GM18868 (cell line): Measurements from ENCODE around the gene THSD7A.

ENCODE experiments used
- ATAC-seq: cut with Tn5 transposase; IDR thresholded peaks from one replicate; pipeline ENCODE4 v1.9.1; 2021; ENCODE audit warnings: mild to moderate bottlenecking, moderate library complexity; ENCODE audit not compliant: unreplicated experiment

Gene THSD7A

DNA sequence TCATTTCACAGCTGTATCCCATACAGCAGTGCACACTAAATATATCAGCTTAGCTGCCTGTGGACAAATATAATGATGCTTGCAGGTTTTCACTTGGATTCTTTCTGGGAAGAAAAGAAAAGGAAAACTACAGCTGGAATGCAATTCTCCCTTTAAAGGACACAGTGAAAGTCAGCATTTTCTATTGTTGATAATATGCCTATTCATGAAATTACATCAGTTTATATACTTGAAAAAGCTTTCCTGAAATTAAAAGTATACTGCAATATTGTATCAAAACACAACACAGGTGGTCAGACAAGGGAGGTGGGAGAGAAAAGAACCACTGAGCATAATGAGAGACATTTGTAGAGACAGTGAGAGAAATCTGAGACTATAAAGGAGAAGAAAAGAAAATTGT is 20.3 kb downstream of the THSD7A start:
- ATAC-seq = no peak

GRCh38 chr7:11810043-11810625 is 21.9 kb downstream of the THSD7A start:
- no peak for ATAC-seq

DNA sequence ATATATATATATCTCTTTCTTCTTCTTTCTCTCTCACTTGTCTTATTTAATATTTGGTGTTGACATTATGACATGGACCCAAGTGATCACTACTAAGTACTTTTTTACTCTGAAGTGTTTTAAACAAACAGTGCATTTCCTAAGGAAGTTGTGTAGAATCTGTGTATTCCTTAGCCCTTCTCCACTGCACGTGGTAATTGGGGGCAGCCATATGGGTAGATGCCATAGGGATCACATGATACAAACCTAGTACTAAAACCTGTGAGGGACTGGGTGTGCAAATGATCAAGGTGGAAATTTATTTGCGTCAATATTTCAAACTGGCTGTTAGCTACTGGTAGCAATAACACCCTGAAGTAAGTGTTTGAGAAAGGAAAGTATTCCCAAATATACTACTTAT is 25.0 kb downstream of the THSD7A start:
- ATAC-seq = no peak

GRCh38 chr7:11804621-11805020 is 27.4 kb downstream of the THSD7A start:
- ATAC-seq = no peak

DNA sequence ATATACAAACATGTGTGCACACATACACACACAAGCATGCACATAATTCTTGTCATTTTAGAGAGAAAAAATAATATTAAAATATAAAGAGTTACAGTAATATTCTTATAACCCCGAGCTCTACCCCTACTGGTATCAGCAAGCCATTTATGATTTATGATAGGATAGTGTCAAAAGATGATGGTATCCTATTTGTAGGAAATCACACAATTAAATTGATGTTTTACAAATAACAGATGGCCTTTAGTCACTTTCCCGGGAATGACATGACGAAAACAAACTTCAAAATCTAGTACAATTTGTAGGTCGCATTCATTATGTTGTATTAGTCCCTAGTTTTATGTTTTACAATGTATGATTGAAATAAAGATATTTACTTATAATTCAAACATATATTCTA is 36.8 kb downstream of the THSD7A start:
- ATAC-seq = no peak

GRCh38 chr7:11792166-11792565 is 39.8 kb downstream of the THSD7A start:
- ATAC-seq = no peak

GRCh38 chr7:11788568-11788967 is 43.4 kb downstream of the THSD7A start:
- ATAC-seq = no peak

DNA sequence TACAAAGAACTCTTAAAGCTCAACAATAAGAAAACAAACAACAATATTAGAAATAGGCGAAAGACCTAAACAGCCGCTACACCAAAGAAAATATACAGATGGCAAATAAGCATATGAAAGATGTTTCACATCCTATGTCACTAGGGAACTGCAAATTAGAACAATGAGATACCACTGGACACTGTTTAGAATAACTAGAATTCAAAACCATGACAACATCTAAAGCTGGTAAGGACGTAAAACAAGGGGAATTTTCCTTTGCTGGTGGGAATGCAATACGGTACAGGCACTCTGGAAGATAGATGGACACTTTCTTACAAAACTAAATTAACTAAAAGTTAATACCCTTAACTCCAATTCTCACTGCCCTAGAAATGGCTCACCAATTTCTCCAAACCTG is 44.5 kb downstream of the THSD7A start:
- ATAC-seq = no peak

DNA sequence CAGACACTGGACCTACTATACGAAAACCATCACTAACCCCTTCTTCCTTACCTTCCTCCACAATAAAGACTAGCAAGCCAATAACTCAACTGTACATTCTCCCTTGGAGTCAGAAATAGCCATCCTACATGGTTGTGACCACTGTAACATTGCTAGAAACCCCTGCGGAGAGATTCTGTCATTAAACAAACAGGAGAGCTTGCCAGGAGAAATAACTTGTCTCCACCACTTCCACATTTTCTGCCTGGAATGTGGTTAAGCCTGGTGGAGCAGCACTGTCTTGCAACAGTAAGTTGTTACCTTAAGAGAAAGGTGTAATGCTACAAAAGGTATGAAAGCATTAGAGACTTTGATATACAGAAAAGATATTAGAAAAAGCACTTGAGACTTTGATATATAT is 45.8 kb downstream of the THSD7A start:
- no peak for ATAC-seq

DNA sequence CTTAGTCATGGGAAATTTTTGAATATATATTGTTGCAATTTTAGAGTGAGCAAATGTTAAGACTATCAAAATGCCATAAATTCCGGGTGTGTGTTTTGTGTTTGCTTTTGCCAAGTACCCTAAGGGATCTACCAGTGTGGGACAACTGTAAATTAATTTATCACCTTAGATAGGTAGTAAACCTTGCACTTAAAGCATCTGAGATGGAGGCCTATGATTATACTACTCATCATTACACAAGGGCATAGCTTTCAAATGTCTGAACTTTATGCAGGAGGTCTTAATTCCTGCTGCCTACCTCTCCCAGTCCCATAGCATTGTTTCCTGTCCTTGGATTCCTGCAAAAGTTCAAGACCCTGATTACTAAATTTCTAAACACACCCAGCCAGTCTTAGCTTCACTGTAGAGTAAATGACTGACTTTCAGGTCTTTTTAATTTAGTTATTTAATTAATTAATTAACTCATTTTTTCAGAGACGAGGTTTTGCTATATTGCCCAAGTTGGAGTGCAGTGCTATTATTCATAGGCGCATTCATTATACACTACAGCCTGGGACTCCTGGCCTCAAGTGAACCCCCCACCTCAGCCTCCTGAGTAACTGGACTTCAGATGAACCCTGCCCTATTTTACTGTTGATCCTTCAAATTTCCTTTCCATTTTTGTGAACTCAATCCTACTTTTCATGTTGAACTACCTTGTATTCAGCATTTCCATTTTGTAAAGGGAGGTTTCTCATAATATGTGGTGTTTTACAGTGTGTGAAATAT is 47.0 kb downstream of the THSD7A start:
- no peak for ATAC-seq

GRCh38 chr7:11779864-11780674 is 51.9 kb downstream of the THSD7A start:
- no peak for ATAC-seq

- no peak for ATAC-seq
Observed at GRCh38 chr7:11776039-11776438, 56.0 kb downstream of the THSD7A start.

GRCh38 chr7:11775401-11775800 is 56.6 kb downstream of the THSD7A start:
- ATAC-seq = no peak

GRCh38 chr7:11768263-11768662 is 63.7 kb downstream of the THSD7A start:
- no peak for ATAC-seq

GRCh38 chr7:11767148-11767547 is 64.8 kb downstream of the THSD7A start:
- no peak for ATAC-seq

DNA sequence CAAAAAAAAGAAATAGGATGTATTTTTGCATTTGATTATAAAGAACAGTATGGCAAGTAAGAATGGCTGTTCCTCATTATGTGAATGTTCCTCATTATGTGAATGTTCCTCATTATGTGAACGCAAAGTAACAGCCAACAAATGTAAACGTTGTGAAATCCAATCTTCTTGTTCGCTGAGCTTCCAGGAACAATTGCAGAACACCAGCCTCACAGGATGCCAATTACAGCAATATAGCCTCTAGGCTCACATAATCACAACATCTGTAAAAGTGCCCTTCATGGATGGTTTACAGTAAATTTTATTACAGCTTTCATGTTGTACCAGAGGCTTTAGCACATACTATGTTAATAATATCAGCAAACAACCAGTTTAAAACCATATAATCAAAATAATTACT is 71.6 kb downstream of the THSD7A start:
- no peak for ATAC-seq

DNA sequence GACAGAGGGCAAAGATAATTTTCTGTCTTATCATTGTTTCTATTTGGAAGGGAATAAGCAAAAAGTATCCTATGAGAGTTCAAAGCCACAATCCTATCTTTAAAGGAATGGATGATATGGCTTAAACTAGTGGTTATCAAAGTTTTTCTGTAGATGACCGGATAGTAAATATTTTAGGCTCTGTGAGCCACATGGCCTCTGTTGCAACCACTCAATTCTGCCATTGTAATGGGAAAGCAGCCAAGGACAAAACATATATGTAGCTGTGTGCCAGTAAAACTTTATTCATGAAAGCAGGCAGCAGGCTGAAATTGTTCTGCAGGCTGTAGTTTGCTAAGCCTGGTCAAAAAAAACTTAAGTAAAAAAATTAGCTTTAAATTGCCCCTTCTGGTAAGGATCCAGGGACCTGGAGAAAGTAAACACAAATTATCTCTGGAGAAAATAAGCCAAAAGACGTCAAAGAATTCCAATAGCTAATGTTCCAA is 73.3 kb downstream of the THSD7A start:
- no peak for ATAC-seq

- no peak for ATAC-seq
Observed at GRCh38 chr7:11757153-11757552, 74.8 kb downstream of the THSD7A start.

- no peak for ATAC-seq
Observed at GRCh38 chr7:11754933-11755332, 77.1 kb downstream of the THSD7A start.

DNA sequence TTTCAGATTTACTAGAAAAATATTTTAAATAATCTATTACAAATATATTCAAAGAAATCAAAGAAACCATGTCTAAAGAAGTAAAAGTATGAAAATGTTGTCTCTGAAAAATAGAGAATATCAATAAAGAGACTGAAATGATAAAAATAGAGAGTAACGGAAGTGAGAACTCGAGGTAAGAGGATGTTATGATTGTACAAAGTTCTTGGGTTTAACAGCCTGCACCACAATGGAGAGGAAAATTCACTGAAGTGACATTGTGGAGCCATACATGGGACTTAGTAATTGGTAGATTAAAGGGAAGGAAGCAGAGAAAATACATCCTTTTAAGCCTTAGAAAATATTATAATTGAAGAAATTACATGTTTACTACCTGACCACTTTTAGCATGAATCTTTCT is 77.9 kb downstream of the THSD7A start:
- ATAC-seq = peak; percentile 67

GRCh38 chr7:11753433-11753832 is 78.6 kb downstream of the THSD7A start:
- ATAC-seq = no peak
